ENCODE results near the gene CSF2. TPM values are rescaled to one million over a fixed set of nuclear protein-coding genes. Genes with fewer than 3 reads are reported as not detected.
"Not testable (repeated sequence)": the region's sequence is repeated elsewhere in the genome, so short reads cannot be mapped to it uniquely, and the experiment has no call there.

Gene CSF2
- total RNA-seq, 6 experiments from 2014 or later, result 0.21 TPM; not detected in 5

- Mint-ChIP-seq H3K4me3 (no peak overlapping the region), H3K4me1 (ENCODE audit: low read depth) (no peaks in the 10 kb centered on the region), H3K27me3 (ENCODE audit: insufficient read depth) (no peaks in the 10 kb centered on the region), H3K27ac (no peak overlapping the region), H3K9me3 (peaks cover 7% of the 10 kb centered on the region; the same call in 1 of the 2 replicates), H3K36me3 (ENCODE audit: low read depth) (no peaks in the 10 kb centered on the region)
- no peak for TF ChIP-seq CTCF (IDR thresholded peaks at IDR 0.05)
- DNase-seq, result no peak
Measured at GRCh38 chr5:132110930-132111329, 37.3 kb downstream of the CSF2 start.

GRCh38 chr5:132112111-132112510, 38.5 kb downstream of the CSF2 start:
- no peak overlapping the region for H3K27ac Mint-ChIP-seq
- no peak overlapping the region for H3K4me3 Mint-ChIP-seq
- H3K4me1 Mint-ChIP-seq (ENCODE audit: low read depth), result no peaks in the 10 kb centered on the region
- H3K36me3 Mint-ChIP-seq (ENCODE audit: low read depth), result no peaks in the 10 kb centered on the region
- no peak for TF ChIP-seq CTCF (IDR thresholded peaks at IDR 0.05)
- H3K9me3 Mint-ChIP-seq, result peaks cover 7% of the 10 kb centered on the region; the same call in 1 of the 2 replicates
- no peak for DNase-seq
- H3K27me3 Mint-ChIP-seq (ENCODE audit: insufficient read depth), result no peaks in the 10 kb centered on the region

GRCh38 chr5:132114150-132115121, 40.8 kb downstream of the CSF2 start:
- no peaks in the 10 kb centered on the region for H3K27me3 Mint-ChIP-seq (ENCODE audit: insufficient read depth)

GRCh38 chr5:132115375-132115774, 41.8 kb downstream of the CSF2 start:
- Mint-ChIP-seq H3K4me3 (no peak overlapping the region), H3K36me3 (ENCODE audit: low read depth) (no peaks in the 10 kb centered on the region), H3K27ac (no peak overlapping the region), H3K9me3 (peaks cover 7% of the 10 kb centered on the region; the same call in 1 of the 2 replicates), H3K4me1 (ENCODE audit: low read depth) (no peaks in the 10 kb centered on the region), H3K27me3 (ENCODE audit: insufficient read depth) (no peaks in the 10 kb centered on the region; the same call in 1 of the 2 replicates)
- no peak for TF ChIP-seq CTCF (IDR thresholded peaks at IDR 0.05)
- DNase-seq, result no peak

More at GRCh38 chr5:132114150-132115121, 40.8 kb downstream of the CSF2 start:
- DNase-seq, result no peak
- peaks cover 7% of the 10 kb centered on the region; the same call in 1 of the 2 replicates for H3K9me3 Mint-ChIP-seq
- no peaks in the 10 kb centered on the region for H3K36me3 Mint-ChIP-seq (ENCODE audit: low read depth)
- no peak overlapping the region for H3K27ac Mint-ChIP-seq
- H3K4me1 Mint-ChIP-seq (ENCODE audit: low read depth), result no peaks in the 10 kb centered on the region
- TF ChIP-seq CTCF (IDR thresholded peaks at IDR 0.05), result no peak
- H3K4me3 Mint-ChIP-seq, result no peak overlapping the region

GRCh38 chr5:132116072-132116471, 42.5 kb downstream of the CSF2 start:
- Mint-ChIP-seq H3K36me3 (ENCODE audit: low read depth) (no peaks in the 10 kb centered on the region), H3K27ac (no peak overlapping the region), H3K4me1 (ENCODE audit: low read depth) (no peaks in the 10 kb centered on the region), H3K27me3 (ENCODE audit: insufficient read depth) (peaks cover 2% of the 10 kb centered on the region; the same call in 1 of the 2 replicates), H3K4me3 (no peak overlapping the region), H3K9me3 (peaks cover 7% of the 10 kb centered on the region; the same call in 1 of the 2 replicates)
- DNase-seq, result no peak
- no peak for TF ChIP-seq CTCF (IDR thresholded peaks at IDR 0.05)

GRCh38 chr5:132116909-132117489, 43.4 kb downstream of the CSF2 start:
- DNase-seq; H3K36me3 Mint-ChIP-seq (ENCODE audit: low read depth); H3K4me1 Mint-ChIP-seq (ENCODE audit: low read depth); H3K27ac Mint-ChIP-seq; H3K4me3 Mint-ChIP-seq; H3K9me3 Mint-ChIP-seq; H3K27me3 Mint-ChIP-seq (ENCODE audit: insufficient read depth): not testable (repeated sequence)

GRCh38 chr5:132120717-132121116, 47.1 kb downstream of the CSF2 start:
- not testable (repeated sequence) for H3K36me3 Mint-ChIP-seq (ENCODE audit: low read depth); H3K4me1 Mint-ChIP-seq (ENCODE audit: low read depth); H3K4me3 Mint-ChIP-seq; H3K27ac Mint-ChIP-seq; DNase-seq; H3K9me3 Mint-ChIP-seq
- peaks cover 22% of the 10 kb centered on the region for H3K27me3 Mint-ChIP-seq (ENCODE audit: insufficient read depth)

- H3K4me3 Mint-ChIP-seq; DNase-seq; H3K4me1 Mint-ChIP-seq (ENCODE audit: low read depth); H3K36me3 Mint-ChIP-seq (ENCODE audit: low read depth); H3K27ac Mint-ChIP-seq: not testable (repeated sequence)
- H3K9me3 Mint-ChIP-seq, result peaks cover 17% of the 10 kb centered on the region
- H3K27me3 Mint-ChIP-seq (ENCODE audit: insufficient read depth), result peaks cover 35% of the 10 kb centered on the region
Measured at GRCh38 chr5:132122971-132123370, 49.4 kb downstream of the CSF2 start.

Measured in HFFc6 (cell line).